Prostate gland (tissue), 2 donors: Measurements from ENCODE around the gene GMCL1. TPM values are rescaled to one million over a fixed set of nuclear protein-coding genes. Genes with fewer than 3 reads are reported as not detected.

Source experiments
- DNase-seq: peaks from one replicate; pipeline ENCODE4 v3.0.0-alpha.2; 2019; ENCODE audit warnings: low spot score
- H3K27ac ChIP-seq, 2 donors: fragments of 200-600 bp; sonication (generic); 2 replicates each; pipeline ENCODE4 v1.5.1; 2017 to 2019
- H3K27me3 ChIP-seq: fragments of 200-600 bp; sonication (generic); replicated peaks from 2 replicates; pipeline ENCODE4 v1.5.1; 2019; ENCODE audit not compliant: insufficient read depth
- H3K36me3 ChIP-seq, 2 donors: fragments of 200-600 bp; sonication (generic); 1 replicate in 1 of 2; 2 replicates in 1 of 2; pipeline versions ENCODE4 v1.5.1 to v1.8.1; 2017 to 2019
- H3K4me1 ChIP-seq: fragments of 200-600 bp; sonication (generic); replicated peaks from 2 replicates; pipeline ENCODE4 v1.5.1; 2019
- H3K4me3 ChIP-seq, 2 donors: fragments of 200-600 bp; sonication (generic); 2 replicates each; pipeline ENCODE4 v1.5.1; 2017 to 2019
- H3K9me3 ChIP-seq: fragments of 200-600 bp; sonication (generic); 2 replicates; pipeline ENCODE4 v1.5.1; 2017
- CTCF ChIP-seq, 4 experiments: fragments of 200-600 bp in 2 of 4; fragments of 450-650 bp in 2 of 4; sonication (generic) in 2 of 4; IDR thresholded peaks; 1 replicate in 3 of 4; 2 replicates in 1 of 4; pipeline ENCODE4 v1.5.1; 2016 to 2019; ENCODE audit warnings: antibody characterized with exemption in 4 of 4, mild to moderate bottlenecking in 2 of 4, moderate library complexity in 2 of 4
- POLR2A ChIP-seq: fragments of 450-650 bp; IDR thresholded peaks from one replicate; pipeline ENCODE4 v1.6.1; 2016; ENCODE audit warnings: antibody characterized with exemption, mild to moderate bottlenecking
- POLR2AphosphoS5 ChIP-seq: sonication (generic); formaldehyde crosslinking; IDR thresholded peaks from one replicate; pipeline ENCODE4 v1.6.1; 2017; ENCODE audit warnings: antibody characterized with exemption
- WGBS: methylation state at CpG from one replicate; pipeline ENCODE4 v1.1.5; 2018; 5-methylcytosine and 5-hydroxymethylcytosine counted together
- intact Hi-C: fragments of 100-400 bp; cut with DNase I; formaldehyde crosslinking; loops from one replicate; pipeline ENCODE4 v1.14.2; 2022
- total RNA-seq, 2 donors: library from RNA; depleted of rRNA; stranded (reverse); fragments of >200 nt; gene quantifications; one replicate each; pipeline ENCODE4 v1.1.0, GENCODE V29; 2016

The GMCL1 gene
- total RNA-seq, 2 donors from 2014 or later, result 16.4 to 23.6 TPM

GRCh38 chr2:69835666-69836065, 6.2 kb downstream of the GMCL1 start:
- intact Hi-C loops, result no loop called here
- no peaks in the 10 kb centered on the region for H3K9me3 ChIP-seq

GRCh38 chr2:69836316-69836715, 6.9 kb downstream of the GMCL1 start:
- TF ChIP-seq POLR2A (no peak), POLR2AphosphoS5 (no peak), CTCF (IDR thresholded peaks at IDR 0.05) (no peak)

More at GRCh38 chr2:69835666-69836065, 6.2 kb downstream of the GMCL1 start:
- Histone ChIP-seq H3K4me3 (no peak overlapping the region), H3K27me3 (no peaks in the 10 kb centered on the region), H3K4me1 (no peaks in the 10 kb centered on the region), H3K27ac (no peak overlapping the region), H3K36me3 (no peaks in the 10 kb centered on the region)
- DNase-seq, result no peak
- WGBS, result 87% methylated on average over 2 of the region's 2 CpGs
- TF ChIP-seq POLR2AphosphoS5, result no peak
- TF ChIP-seq POLR2A, result no peak
- no peak for TF ChIP-seq CTCF (IDR thresholded peaks at IDR 0.05)

GRCh38 chr2:69837533-69837932, 8.1 kb downstream of the GMCL1 start:
- WGBS, result 93% methylated on average over 2 of the region's 2 CpGs
- intact Hi-C loops, result no loop called here
- Histone ChIP-seq H3K27ac (no peak overlapping the region), H3K9me3 (no peaks in the 10 kb centered on the region), H3K36me3 (no peaks in the 10 kb centered on the region), H3K4me1 (no peaks in the 10 kb centered on the region), H3K27me3 (no peaks in the 10 kb centered on the region), H3K4me3 (no peak overlapping the region)
- DNase-seq, result no peak
- TF ChIP-seq POLR2AphosphoS5 (no peak), POLR2A (no peak), CTCF (IDR thresholded peaks at IDR 0.05) (no peak)

More at GRCh38 chr2:69836316-69836715, 6.9 kb downstream of the GMCL1 start:
- Histone ChIP-seq H3K27ac (no peak overlapping the region), H3K4me3 (no peak overlapping the region), H3K27me3 (no peaks in the 10 kb centered on the region), H3K4me1 (no peaks in the 10 kb centered on the region), H3K9me3 (no peaks in the 10 kb centered on the region), H3K36me3 (no peaks in the 10 kb centered on the region)
- WGBS, result 62% methylated on average over 5 of the region's 5 CpGs
- DNase-seq, result no peak
- intact Hi-C loops, result no loop called here

- TF ChIP-seq POLR2A, result no peak
- TF ChIP-seq POLR2AphosphoS5, result no peak
- no peak for TF ChIP-seq CTCF (IDR thresholded peaks at IDR 0.05)
- no peak for DNase-seq
- Histone ChIP-seq H3K27ac (no peak overlapping the region), H3K36me3 (peaks cover 0 to 8% of the 10 kb centered on the region in 2 donors), H3K4me3 (no peak overlapping the region), H3K4me1 (no peaks in the 10 kb centered on the region), H3K27me3 (no peaks in the 10 kb centered on the region), H3K9me3 (no peaks in the 10 kb centered on the region)
- intact Hi-C loops, result no loop called here
Measured at GRCh38 chr2:69843993-69844392, 14.5 kb downstream of the GMCL1 start.

- Histone ChIP-seq H3K9me3 (no peaks in the 10 kb centered on the region), H3K27ac (no peak overlapping the region), H3K4me3 (no peak overlapping the region), H3K27me3 (no peaks in the 10 kb centered on the region), H3K4me1 (no peaks in the 10 kb centered on the region), H3K36me3 (peaks cover 0 to 8% of the 10 kb centered on the region in 2 donors)
- no peak for TF ChIP-seq POLR2A
- no peak for TF ChIP-seq POLR2AphosphoS5
- TF ChIP-seq CTCF (IDR thresholded peaks at IDR 0.05), result no peak
- WGBS, result 95% methylated on average over 3 of the region's 3 CpGs
- intact Hi-C loops, result no loop called here
- DNase-seq, result no peak
Measured at GRCh38 chr2:69844560-69844959, 15.1 kb downstream of the GMCL1 start.
